GM21825 (cell line): Measurements from ENCODE around the gene BCL2L2.
"Not testable (repeated sequence)": the region's sequence is repeated elsewhere in the genome, so short reads cannot be mapped to it uniquely, and the experiment has no call there.

ENCODE experiments used
- ATAC-seq: cut with Tn5 transposase; IDR thresholded peaks from one replicate; pipeline ENCODE4 v1.9.1; 2021; ENCODE audit warnings: mild to moderate bottlenecking, moderate library complexity; ENCODE audit not compliant: unreplicated experiment

BCL2L2 gene

GRCh38 chr14:23322568-23323517 lies 16.2 kb downstream of the BCL2L2 start:
- no peak for ATAC-seq

- no peak for ATAC-seq
Measured at GRCh38 chr14:23323838-23324454, 17.3 kb downstream of the BCL2L2 start.

GRCh38 chr14:23324455-23324846 lies 17.8 kb downstream of the BCL2L2 start:
- no peak for ATAC-seq

GRCh38 chr14:23324993-23325392 lies 18.4 kb downstream of the BCL2L2 start:
- no peak for ATAC-seq

GRCh38 chr14:23325746-23326145 lies 19.1 kb downstream of the BCL2L2 start:
- not testable (repeated sequence) for ATAC-seq

GRCh38 chr14:23326491-23327332 lies 20.1 kb downstream of the BCL2L2 start:
- ATAC-seq = no peak

GRCh38 chr14:23327947-23328744 lies 21.5 kb downstream of the BCL2L2 start:
- no peak for ATAC-seq

GRCh38 chr14:23335623-23336022 lies 29.0 kb downstream of the BCL2L2 start:
- no peak for ATAC-seq

GRCh38 chr14:23339506-23340268 lies 33.1 kb downstream of the BCL2L2 start:
- no peak for ATAC-seq

- no peak for ATAC-seq
Measured at GRCh38 chr14:23344481-23344880, 37.8 kb downstream of the BCL2L2 start.

- ATAC-seq = no peak
Measured at GRCh38 chr14:23345987-23346692, 39.5 kb downstream of the BCL2L2 start.

GRCh38 chr14:23346693-23347405 lies 40.2 kb downstream of the BCL2L2 start:
- no peak for ATAC-seq

GRCh38 chr14:23347406-23348296 lies 41.0 kb downstream of the BCL2L2 start:
- ATAC-seq = no peak

- no peak for ATAC-seq
Measured at GRCh38 chr14:23348297-23348655, 41.6 kb downstream of the BCL2L2 start.

GRCh38 chr14:23349156-23349845 lies 42.7 kb downstream of the BCL2L2 start:
- no peak for ATAC-seq

- no peak for ATAC-seq
Measured at GRCh38 chr14:23351681-23352505, 45.3 kb downstream of the BCL2L2 start.
